ENCODE measurements around the gene PPP1R27.
A peak's percentile ranks its signal among the peaks of the same experiment; 100 is the strongest.

PPP1R27 gene

DNA sequence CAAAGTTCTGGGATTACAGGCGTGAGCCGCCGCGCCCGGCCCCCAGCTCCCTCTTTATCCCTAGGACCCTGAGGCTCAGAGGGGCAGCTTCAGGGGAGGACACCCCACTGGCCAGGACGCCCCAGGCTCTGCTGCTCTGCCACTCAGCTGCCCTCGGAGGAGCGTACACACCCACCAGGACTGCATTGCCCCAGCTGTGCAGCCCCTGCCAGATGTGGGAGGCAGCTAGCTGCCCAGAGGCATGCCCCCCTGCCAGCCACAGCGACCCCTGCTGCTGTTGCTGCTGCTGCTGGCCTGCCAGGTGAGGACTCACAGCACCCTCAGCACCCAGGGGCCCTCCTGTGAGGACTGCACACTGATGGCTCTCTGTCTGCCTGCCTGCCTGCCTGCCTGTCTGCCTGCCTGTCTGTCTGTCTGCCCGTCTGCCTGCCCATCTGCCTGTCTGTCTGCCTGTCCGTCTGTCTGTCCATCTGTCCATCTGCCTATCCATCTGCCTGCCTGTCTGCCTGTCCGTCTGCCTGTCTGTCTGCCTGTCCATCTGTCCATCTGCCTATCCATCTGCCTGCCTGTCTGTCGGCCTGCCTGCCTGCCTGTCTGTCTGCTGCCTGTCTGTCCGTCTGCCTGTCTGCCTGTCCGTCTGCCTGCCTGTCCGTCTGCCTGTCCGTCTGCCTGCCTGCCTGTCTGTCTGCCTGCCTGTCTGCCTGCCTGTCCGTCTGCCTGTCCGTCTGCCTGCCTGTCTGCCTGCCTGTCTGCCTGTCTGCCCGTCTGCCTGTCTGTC lies 25.9 kb downstream of the PPP1R27 start:
- Histone ChIP-seq H3K4me2 (ENCODE audit: low read length) (no peak overlapping the region), H3K79me2 (ENCODE audit: low read length) (no peaks in the 10 kb centered on the region), H3K9ac (ENCODE audit: low read length) (no peak overlapping the region), H3K27me3 (ENCODE audit: low read depth, low read length) (peaks cover 4% of the 10 kb centered on the region; the same call in 1 of the 2 replicates), H3K36me3 (replicated peaks; ENCODE audit: low read depth, low read length) (no peaks in the 10 kb centered on the region), H2AFZ (ENCODE audit: low read depth, low read length) (no peak overlapping the region), H4K20me1 (ENCODE audit: insufficient read depth, low read length) (no peaks in the 10 kb centered on the region), H3K27ac (ENCODE audit: low read length) (no peak overlapping the region), H3K4me3 (ENCODE audit: low read length) (no peak overlapping the region), H3K4me1 (ENCODE audit: low read length) (no peaks in the 10 kb centered on the region), H3K9me3 (ENCODE audit: insufficient read depth, low read length) (no peaks in the 10 kb centered on the region)
- TF ChIP-seq, protein P1, sequence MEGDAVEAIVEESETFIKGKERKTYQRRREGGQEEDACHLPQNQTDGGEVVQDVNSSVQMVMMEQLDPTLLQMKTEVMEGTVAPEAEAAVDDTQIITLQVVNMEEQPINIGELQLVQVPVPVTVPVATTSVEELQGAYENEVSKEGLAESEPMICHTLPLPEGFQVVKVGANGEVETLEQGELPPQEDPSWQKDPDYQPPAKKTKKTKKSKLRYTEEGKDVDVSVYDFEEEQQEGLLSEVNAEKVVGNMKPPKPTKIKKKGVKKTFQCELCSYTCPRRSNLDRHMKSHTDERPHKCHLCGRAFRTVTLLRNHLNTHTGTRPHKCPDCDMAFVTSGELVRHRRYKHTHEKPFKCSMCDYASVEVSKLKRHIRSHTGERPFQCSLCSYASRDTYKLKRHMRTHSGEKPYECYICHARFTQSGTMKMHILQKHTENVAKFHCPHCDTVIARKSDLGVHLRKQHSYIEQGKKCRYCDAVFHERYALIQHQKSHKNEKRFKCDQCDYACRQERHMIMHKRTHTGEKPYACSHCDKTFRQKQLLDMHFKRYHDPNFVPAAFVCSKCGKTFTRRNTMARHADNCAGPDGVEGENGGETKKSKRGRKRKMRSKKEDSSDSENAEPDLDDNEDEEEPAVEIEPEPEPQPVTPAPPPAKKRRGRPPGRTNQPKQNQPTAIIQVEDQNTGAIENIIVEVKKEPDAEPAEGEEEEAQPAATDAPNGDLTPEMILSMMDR (IDR thresholded peaks at IDR 0.05; ENCODE audit: low read depth, low read length), result peak; percentile 37
- no peak for TF ChIP-seq EZH2phosphoT487 (IDR thresholded peaks at IDR 0.05; ENCODE audit: low read depth)

DNA sequence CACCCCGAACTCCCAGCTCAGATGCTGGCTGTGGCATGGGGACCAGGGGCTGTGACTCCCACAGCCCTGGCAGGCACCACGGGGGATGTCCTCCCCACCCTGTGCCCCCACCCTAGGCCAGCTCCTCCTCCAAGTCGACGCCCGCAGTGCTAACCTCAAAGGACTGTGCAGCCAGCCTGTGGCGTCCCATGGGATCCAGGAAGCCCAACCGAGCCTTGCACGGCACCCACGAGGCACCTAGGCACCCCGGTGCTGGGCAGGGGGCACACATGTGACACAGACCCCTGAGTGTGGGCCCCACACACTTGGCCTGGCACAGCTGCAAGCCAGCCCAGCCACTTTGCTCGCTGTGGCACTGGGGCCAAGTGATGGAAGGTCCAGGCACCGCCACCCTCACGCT lies 27.0 kb downstream of the PPP1R27 start:
- Histone ChIP-seq H3K9me3 (ENCODE audit: insufficient read depth, low read length) (no peaks in the 10 kb centered on the region), H3K27me3 (ENCODE audit: low read depth, low read length) (peaks cover 4% of the 10 kb centered on the region; the same call in 1 of the 2 replicates), H2AFZ (ENCODE audit: low read depth, low read length) (no peak overlapping the region), H3K4me3 (ENCODE audit: low read length) (no peak overlapping the region), H3K4me2 (ENCODE audit: low read length) (no peak overlapping the region), H3K36me3 (replicated peaks; ENCODE audit: low read depth, low read length) (no peaks in the 10 kb centered on the region), H3K27ac (ENCODE audit: low read length) (no peak overlapping the region), H3K4me1 (ENCODE audit: low read length) (no peaks in the 10 kb centered on the region), H4K20me1 (ENCODE audit: insufficient read depth, low read length) (no peaks in the 10 kb centered on the region), H3K9ac (ENCODE audit: low read length) (no peak overlapping the region), H3K79me2 (ENCODE audit: low read length) (no peaks in the 10 kb centered on the region)
- TF ChIP-seq, protein P1 (IDR thresholded peaks at IDR 0.05; ENCODE audit: low read depth, low read length), result no peak
- no peak for TF ChIP-seq EZH2phosphoT487 (IDR thresholded peaks at IDR 0.05; ENCODE audit: low read depth)

DNA sequence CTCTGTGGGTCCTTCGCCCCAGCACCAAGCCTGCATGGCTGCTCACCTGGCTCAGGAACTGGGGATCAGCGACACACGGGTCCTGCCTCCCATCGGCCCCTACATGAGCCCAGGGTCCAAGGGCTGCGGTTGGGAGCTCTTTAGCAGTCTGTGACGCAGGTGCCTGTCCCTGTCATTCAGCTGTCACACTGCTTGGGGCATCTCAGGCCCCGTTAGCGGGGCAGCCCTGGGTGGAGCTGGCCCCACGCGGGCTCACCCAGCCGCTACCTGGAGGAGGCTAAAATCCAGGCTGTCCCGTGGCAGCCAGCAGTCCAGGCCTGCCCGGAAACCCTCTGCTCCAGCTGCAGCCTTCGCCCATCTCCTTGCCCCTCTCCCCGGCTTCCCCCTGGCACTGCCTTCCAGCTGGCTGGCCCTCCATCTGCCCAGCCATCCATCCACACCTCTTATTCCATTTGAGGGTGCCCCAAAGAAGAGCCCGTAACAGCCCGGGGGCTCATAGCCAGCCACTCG lies 27.6 kb downstream of the PPP1R27 start:
- Histone ChIP-seq H3K27ac (ENCODE audit: low read length) (no peak overlapping the region), H3K27me3 (ENCODE audit: low read depth, low read length) (peaks cover 4% of the 10 kb centered on the region; the same call in 1 of the 2 replicates), H3K9me3 (ENCODE audit: insufficient read depth, low read length) (no peaks in the 10 kb centered on the region), H3K4me1 (ENCODE audit: low read length) (no peaks in the 10 kb centered on the region), H3K4me2 (ENCODE audit: low read length) (no peak overlapping the region), H2AFZ (ENCODE audit: low read depth, low read length) (no peak overlapping the region), H3K36me3 (replicated peaks; ENCODE audit: low read depth, low read length) (no peaks in the 10 kb centered on the region), H4K20me1 (ENCODE audit: insufficient read depth, low read length) (no peaks in the 10 kb centered on the region), H3K4me3 (ENCODE audit: low read length) (no peak overlapping the region), H3K79me2 (ENCODE audit: low read length) (no peaks in the 10 kb centered on the region), H3K9ac (ENCODE audit: low read length) (no peak overlapping the region)
- TF ChIP-seq, protein P1 (IDR thresholded peaks at IDR 0.05; ENCODE audit: low read depth, low read length), result no peak
- no peak for TF ChIP-seq EZH2phosphoT487 (IDR thresholded peaks at IDR 0.05; ENCODE audit: low read depth)

- no peak overlapping the region for H3K27ac ChIP-seq (ENCODE audit: low read length)
- no peaks in the 10 kb centered on the region for H3K4me1 ChIP-seq (ENCODE audit: low read length)
- H3K79me2 ChIP-seq (ENCODE audit: low read length), result no peaks in the 10 kb centered on the region
- H3K27me3 ChIP-seq (ENCODE audit: low read depth, low read length), result peaks cover 4% of the 10 kb centered on the region; the same call in 1 of the 2 replicates
- no peaks in the 10 kb centered on the region for H3K36me3 ChIP-seq (replicated peaks; ENCODE audit: low read depth, low read length)
- no peak overlapping the region for H3K4me2 ChIP-seq (ENCODE audit: low read length)
- TF ChIP-seq, protein P1 (IDR thresholded peaks at IDR 0.05; ENCODE audit: low read depth, low read length), result no peak
- no peak for TF ChIP-seq EZH2phosphoT487 (IDR thresholded peaks at IDR 0.05; ENCODE audit: low read depth)
- H4K20me1 ChIP-seq (ENCODE audit: insufficient read depth, low read length), result no peaks in the 10 kb centered on the region
- H2AFZ ChIP-seq (ENCODE audit: low read depth, low read length), result no peak overlapping the region
- no peak overlapping the region for H3K4me3 ChIP-seq (ENCODE audit: low read length)
- H3K9ac ChIP-seq (ENCODE audit: low read length), result no peak overlapping the region
- H3K9me3 ChIP-seq (ENCODE audit: insufficient read depth, low read length), result no peaks in the 10 kb centered on the region
Measured at GRCh38 chr17:81806461-81807209, 28.2 kb downstream of the PPP1R27 start.
